ENCODE measurements around the gene WDR20.

DNA sequence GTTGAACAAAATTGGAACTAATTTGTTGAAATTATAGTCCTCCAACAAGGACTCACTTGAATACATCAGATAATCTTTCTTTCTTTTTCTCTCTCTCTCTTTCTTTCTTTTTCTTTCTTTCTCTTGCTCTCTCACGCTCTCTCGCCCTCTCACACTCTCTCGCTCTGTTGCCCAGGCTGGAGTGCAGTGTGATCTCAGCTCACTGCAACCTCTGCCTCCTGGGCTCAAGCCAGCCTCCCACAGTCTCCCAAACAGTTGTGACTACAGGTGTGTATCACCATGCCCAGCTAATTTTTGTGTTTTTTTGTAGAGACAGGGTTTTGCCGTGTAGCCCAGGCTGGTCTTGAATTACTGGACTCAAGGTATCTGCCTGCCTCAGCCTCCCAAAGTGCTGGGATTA, 22.8 kb downstream of the WDR20 start:
- TF ChIP-seq KAT2A (conservative IDR thresholded peaks at IDR 0.05; ENCODE audit: control insufficient read depth, low read depth, low read length) (no peak), POLR2AphosphoS5 (IDR thresholded peaks at IDR 0.05; ENCODE audit: low read length) (no peak)
- TF ChIP-seq, protein P1, sequence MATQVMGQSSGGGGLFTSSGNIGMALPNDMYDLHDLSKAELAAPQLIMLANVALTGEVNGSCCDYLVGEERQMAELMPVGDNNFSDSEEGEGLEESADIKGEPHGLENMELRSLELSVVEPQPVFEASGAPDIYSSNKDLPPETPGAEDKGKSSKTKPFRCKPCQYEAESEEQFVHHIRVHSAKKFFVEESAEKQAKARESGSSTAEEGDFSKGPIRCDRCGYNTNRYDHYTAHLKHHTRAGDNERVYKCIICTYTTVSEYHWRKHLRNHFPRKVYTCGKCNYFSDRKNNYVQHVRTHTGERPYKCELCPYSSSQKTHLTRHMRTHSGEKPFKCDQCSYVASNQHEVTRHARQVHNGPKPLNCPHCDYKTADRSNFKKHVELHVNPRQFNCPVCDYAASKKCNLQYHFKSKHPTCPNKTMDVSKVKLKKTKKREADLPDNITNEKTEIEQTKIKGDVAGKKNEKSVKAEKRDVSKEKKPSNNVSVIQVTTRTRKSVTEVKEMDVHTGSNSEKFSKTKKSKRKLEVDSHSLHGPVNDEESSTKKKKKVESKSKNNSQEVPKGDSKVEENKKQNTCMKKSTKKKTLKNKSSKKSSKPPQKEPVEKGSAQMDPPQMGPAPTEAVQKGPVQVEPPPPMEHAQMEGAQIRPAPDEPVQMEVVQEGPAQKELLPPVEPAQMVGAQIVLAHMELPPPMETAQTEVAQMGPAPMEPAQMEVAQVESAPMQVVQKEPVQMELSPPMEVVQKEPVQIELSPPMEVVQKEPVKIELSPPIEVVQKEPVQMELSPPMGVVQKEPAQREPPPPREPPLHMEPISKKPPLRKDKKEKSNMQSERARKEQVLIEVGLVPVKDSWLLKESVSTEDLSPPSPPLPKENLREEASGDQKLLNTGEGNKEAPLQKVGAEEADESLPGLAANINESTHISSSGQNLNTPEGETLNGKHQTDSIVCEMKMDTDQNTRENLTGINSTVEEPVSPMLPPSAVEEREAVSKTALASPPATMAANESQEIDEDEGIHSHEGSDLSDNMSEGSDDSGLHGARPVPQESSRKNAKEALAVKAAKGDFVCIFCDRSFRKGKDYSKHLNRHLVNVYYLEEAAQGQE (IDR thresholded peaks at IDR 0.05; ENCODE audit: low read depth, low read length), result no peak

Measured in GM12878 (cell line).